Glutamatergic neuron (in vitro differentiated cells): ENCODE data around the gene YIF1B. TPM values are rescaled to one million over a fixed set of nuclear protein-coding genes. Genes with fewer than 3 reads are reported as not detected.
A peak's percentile ranks its signal among the peaks of the same experiment; 100 is the strongest.

Source experiments
- DNase-seq: peaks from one replicate; pipeline ENCODE4 v3.0.0; 2022
- H3K27ac Mint-ChIP-seq: one replicate; pipeline ENCODE4 v1.8.0; 2020; ENCODE audit warnings: mild to moderate bottlenecking, mixed read lengths, inconsistent platforms; ENCODE audit not compliant: unreplicated experiment
- H3K27me3 Mint-ChIP-seq: one replicate; pipeline ENCODE4 v1.8.0; 2020; ENCODE audit warnings: mild to moderate bottlenecking, moderate library complexity, mixed read lengths, inconsistent platforms; ENCODE audit not compliant: unreplicated experiment
- H3K36me3 Mint-ChIP-seq: one replicate; pipeline ENCODE4 v1.8.0; 2020; ENCODE audit warnings: mild to moderate bottlenecking, mixed read lengths, inconsistent platforms; ENCODE audit not compliant: unreplicated experiment
- H3K4me1 Mint-ChIP-seq: one replicate; pipeline ENCODE4 v1.8.0; 2020; ENCODE audit warnings: mild to moderate bottlenecking, low read depth, mixed read lengths, inconsistent platforms; ENCODE audit not compliant: unreplicated experiment
- H3K4me3 Mint-ChIP-seq: one replicate; pipeline ENCODE4 v1.8.0; 2020; ENCODE audit warnings: mild to moderate bottlenecking, mixed read lengths, inconsistent platforms; ENCODE audit not compliant: unreplicated experiment
- H3K9me3 Mint-ChIP-seq: one replicate; pipeline ENCODE4 v1.8.0; 2020; ENCODE audit warnings: mild to moderate bottlenecking, moderate library complexity, mixed read lengths, inconsistent platforms; ENCODE audit not compliant: unreplicated experiment
- total RNA-seq: library from RNA; stranded (reverse); fragmentation: NEBNext Ultra II Directional; extraction: Animal tissue kit (Norgen Biotek cat#: 25700); gene quantifications from one replicate; pipeline ENCODE4 v1.2.1, GENCODE V29; 2021; ENCODE audit not compliant: unreplicated experiment
- TF ChIP-seq, protein P1 (sequence below): fragments of 200-600 bp; sonication (generic); IDR thresholded peaks from one replicate; pipeline ENCODE4 v1.5.0; 2021; ENCODE audit not compliant: partially characterized antibody, unreplicated experiment

The YIF1B gene
- total RNA-seq, 1 donor from 2014 or later: 101 TPM

DNA sequence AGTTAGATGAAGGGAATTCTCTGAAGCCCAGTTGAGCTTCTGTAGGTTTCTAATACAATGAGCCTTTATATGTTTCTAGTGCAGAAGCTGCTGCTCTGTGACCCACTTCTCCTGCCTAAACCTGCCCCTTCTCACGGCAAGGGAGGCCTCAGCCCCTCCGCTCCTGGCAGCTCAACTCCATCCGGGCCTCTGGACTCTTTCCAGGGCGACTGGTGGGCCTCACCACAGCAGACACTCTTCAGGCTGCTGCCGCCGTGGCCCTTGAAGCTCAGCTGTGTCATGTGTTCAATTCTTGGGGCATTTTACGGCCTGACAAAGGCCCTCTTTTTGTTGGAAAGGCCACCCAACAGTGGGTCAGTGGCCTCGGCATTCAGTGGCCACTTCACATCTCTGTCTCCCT, 21.7 kb downstream of the YIF1B start:
- no peak overlapping the region for H3K4me3 Mint-ChIP-seq
- no peak for DNase-seq
- no peaks in the 10 kb centered on the region for H3K36me3 Mint-ChIP-seq
- peaks cover 3% of the 10 kb centered on the region for H3K9me3 Mint-ChIP-seq
- H3K4me1 Mint-ChIP-seq: peaks cover 17% of the 10 kb centered on the region
- no peaks in the 10 kb centered on the region for H3K27me3 Mint-ChIP-seq
- TF ChIP-seq, protein P1, sequence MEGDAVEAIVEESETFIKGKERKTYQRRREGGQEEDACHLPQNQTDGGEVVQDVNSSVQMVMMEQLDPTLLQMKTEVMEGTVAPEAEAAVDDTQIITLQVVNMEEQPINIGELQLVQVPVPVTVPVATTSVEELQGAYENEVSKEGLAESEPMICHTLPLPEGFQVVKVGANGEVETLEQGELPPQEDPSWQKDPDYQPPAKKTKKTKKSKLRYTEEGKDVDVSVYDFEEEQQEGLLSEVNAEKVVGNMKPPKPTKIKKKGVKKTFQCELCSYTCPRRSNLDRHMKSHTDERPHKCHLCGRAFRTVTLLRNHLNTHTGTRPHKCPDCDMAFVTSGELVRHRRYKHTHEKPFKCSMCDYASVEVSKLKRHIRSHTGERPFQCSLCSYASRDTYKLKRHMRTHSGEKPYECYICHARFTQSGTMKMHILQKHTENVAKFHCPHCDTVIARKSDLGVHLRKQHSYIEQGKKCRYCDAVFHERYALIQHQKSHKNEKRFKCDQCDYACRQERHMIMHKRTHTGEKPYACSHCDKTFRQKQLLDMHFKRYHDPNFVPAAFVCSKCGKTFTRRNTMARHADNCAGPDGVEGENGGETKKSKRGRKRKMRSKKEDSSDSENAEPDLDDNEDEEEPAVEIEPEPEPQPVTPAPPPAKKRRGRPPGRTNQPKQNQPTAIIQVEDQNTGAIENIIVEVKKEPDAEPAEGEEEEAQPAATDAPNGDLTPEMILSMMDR: no peak
- peak overlapping the region; percentile 33 for H3K27ac Mint-ChIP-seq

DNA sequence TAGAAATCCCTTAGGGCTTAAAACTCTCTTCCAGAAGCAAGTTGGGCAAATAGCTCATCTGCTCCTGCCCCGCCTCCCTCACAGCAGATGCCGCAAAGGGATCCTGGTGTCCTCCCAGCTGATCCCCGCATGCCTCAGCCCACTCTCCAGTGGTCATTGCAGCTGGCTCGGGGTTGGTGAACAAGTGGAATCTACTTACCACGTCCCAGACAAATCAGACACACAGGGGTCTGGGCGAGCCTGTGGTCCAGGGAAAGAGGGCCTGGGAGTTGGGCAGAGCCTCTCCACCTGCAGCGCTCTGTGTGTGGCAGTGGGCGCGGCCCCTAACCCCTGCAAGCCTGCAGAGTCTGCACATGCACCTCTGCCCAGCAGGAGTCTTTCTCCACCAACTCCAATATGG, 22.5 kb downstream of the YIF1B start:
- H3K4me1 Mint-ChIP-seq: peaks cover 14% of the 10 kb centered on the region
- TF ChIP-seq, protein P1: no peak
- H3K27ac Mint-ChIP-seq: no peak overlapping the region
- DNase-seq: peak; percentile 41
- peaks cover 2% of the 10 kb centered on the region for H3K9me3 Mint-ChIP-seq
- no peaks in the 10 kb centered on the region for H3K36me3 Mint-ChIP-seq
- H3K27me3 Mint-ChIP-seq: no peaks in the 10 kb centered on the region
- H3K4me3 Mint-ChIP-seq: peak overlapping the region; percentile 28

- Mint-ChIP-seq H3K4me3 (peak overlapping the region; percentile 13), H3K36me3 (no peaks in the 10 kb centered on the region), H3K4me1 (peaks cover 16% of the 10 kb centered on the region), H3K9me3 (peaks cover 2% of the 10 kb centered on the region), H3K27me3 (peaks cover 2% of the 10 kb centered on the region), H3K27ac (peak overlapping the region; percentile 24)
- no peak for DNase-seq
- TF ChIP-seq, protein P1: no peak
Observed at GRCh38 chr19:38291855-38292254, 23.9 kb downstream of the YIF1B start.

DNA sequence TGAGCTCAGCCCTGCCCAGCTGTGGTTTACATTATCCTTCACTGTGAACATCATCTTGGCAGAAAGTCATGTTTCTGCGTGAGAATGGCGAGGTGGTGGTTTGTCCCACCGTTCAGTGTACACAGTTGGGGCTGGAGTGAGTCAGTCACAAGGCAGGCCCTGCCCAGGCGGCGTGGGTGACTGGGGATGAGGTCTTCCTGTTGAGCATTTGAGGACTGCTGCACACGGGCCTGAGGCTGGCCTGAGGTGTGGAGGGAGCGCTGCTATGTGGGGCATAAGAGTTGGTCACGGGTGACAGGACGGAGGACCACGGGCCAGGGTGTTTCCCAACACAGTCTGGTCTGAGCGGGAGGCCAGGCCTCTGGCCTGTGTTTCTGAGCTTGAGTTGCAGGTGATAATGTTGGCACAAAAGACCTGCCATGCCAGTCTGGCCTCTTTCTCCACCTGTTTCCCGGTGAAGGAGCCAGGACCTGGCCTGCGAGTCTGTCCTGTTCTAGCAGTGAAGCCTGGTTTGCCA, 25.1 kb downstream of the YIF1B start:
- H3K27ac Mint-ChIP-seq: no peak overlapping the region
- peaks cover 25% of the 10 kb centered on the region for H3K4me1 Mint-ChIP-seq
- peaks cover 2% of the 10 kb centered on the region for H3K27me3 Mint-ChIP-seq
- TF ChIP-seq, protein P1: no peak
- H3K4me3 Mint-ChIP-seq: no peak overlapping the region
- no peak for DNase-seq
- H3K36me3 Mint-ChIP-seq: no peaks in the 10 kb centered on the region
- H3K9me3 Mint-ChIP-seq: peaks cover 2% of the 10 kb centered on the region

GRCh38 chr19:38289955-38290354, 25.8 kb downstream of the YIF1B start:
- Mint-ChIP-seq H3K27me3 (peaks cover 2% of the 10 kb centered on the region), H3K9me3 (peaks cover 2% of the 10 kb centered on the region), H3K4me1 (peaks cover 27% of the 10 kb centered on the region), H3K4me3 (no peak overlapping the region), H3K36me3 (no peaks in the 10 kb centered on the region), H3K27ac (no peak overlapping the region)
- DNase-seq: no peak
- TF ChIP-seq, protein P1: no peak
